SU-DHL-6 (cell line): ENCODE results near the gene ENOX2.

Experiments used
- H2AFZ ChIP-seq: fragments of 200-600 bp; sonication (generic); 2 replicates; pipeline ENCODE4 v1.6.1; 2014; ENCODE audit warnings: low read depth, mild to moderate bottlenecking, moderate library complexity, mixed read lengths, antibody characterized with exemption, low read length; ENCODE audit not compliant: severe bottlenecking
- H3F3A ChIP-seq: fragments of 200-600 bp; shearing (Covaris generic); 2 replicates; pipeline ENCODE4 v1.6.0; 2016; ENCODE audit warnings: antibody characterized with exemption, mild to moderate bottlenecking; ENCODE audit not compliant: insufficient read depth
- H3K27ac ChIP-seq: fragments of 200-600 bp; sonication (generic); 2 replicates; pipeline ENCODE4 v1.5.1; 2016; ENCODE audit warnings: low read depth, mild to moderate bottlenecking, low read length, moderate library complexity, mixed read lengths
- H3K27me3 ChIP-seq: fragments of 200-600 bp; sonication (generic), shearing (Covaris generic); 2 replicates; pipeline ENCODE4 v1.6.0; 2014; ENCODE audit warnings: mild to moderate bottlenecking, low read length
- H3K36me3 ChIP-seq: fragments of 200-600 bp; sonication (generic); 2 replicates; pipeline ENCODE4 v1.6.1; 2014; ENCODE audit warnings: mild to moderate bottlenecking, low read length, mixed read lengths
- H3K4me2 ChIP-seq: fragments of 300-600, 200-600 bp; shearing (Covaris generic), sonication (generic); 2 replicates; pipeline ENCODE4 v1.6.0; 2014; ENCODE audit warnings: low read length, low read depth, mild to moderate bottlenecking; ENCODE audit not compliant: poor library complexity, severe bottlenecking
- H3K4me3 ChIP-seq: fragments of 200-600 bp; sonication (generic); 2 replicates; pipeline ENCODE4 v1.5.1; 2014; ENCODE audit warnings: antibody characterized with exemption, low read length, mild to moderate bottlenecking, mixed read lengths; ENCODE audit not compliant: insufficient read depth, poor library complexity, severe bottlenecking
- H3K79me2 ChIP-seq: fragments of 200-600 bp; sonication (generic); 2 replicates; pipeline ENCODE4 v1.6.1; 2014; ENCODE audit warnings: mild to moderate bottlenecking, low read length, moderate library complexity; ENCODE audit not compliant: insufficient read depth
- H3K9ac ChIP-seq: fragments of 200-600 bp; sonication (generic); 2 replicates; pipeline ENCODE4 v1.7.0; 2014; ENCODE audit warnings: mild to moderate bottlenecking, low read length
- H3K9me2 ChIP-seq: fragments of 200-600 bp; sonication (generic); replicated peaks from 2 replicates; pipeline ENCODE4 v1.6.1; 2014; ENCODE audit warnings: low read length; ENCODE audit not compliant: insufficient read depth
- H3K9me3 ChIP-seq: fragments of 200-600 bp; sonication (generic); 2 replicates; pipeline ENCODE4 v1.6.1; 2014; ENCODE audit warnings: low read length, mixed read lengths; ENCODE audit not compliant: insufficient read depth
- H4K20me1 ChIP-seq: fragments of 200-600 bp; sonication (generic); 2 replicates; pipeline ENCODE4 v1.6.1; 2014; ENCODE audit warnings: low read depth, mild to moderate bottlenecking, antibody characterized with exemption, low read length, moderate library complexity, mixed read lengths
- EZH2phosphoT487 ChIP-seq: fragments of 200-600 bp; sonication (generic), shearing (Covaris generic); conservative IDR thresholded peaks from 2 replicates; pipeline ENCODE4 v1.6.1; 2018; ENCODE audit warnings: mild to moderate bottlenecking, antibody characterized with exemption, low read length, moderate library complexity, mixed read lengths
- TF ChIP-seq, protein P1 (sequence below): fragments of 200-600 bp; sonication (generic); IDR thresholded peaks from one replicate; pipeline ENCODE4 v1.5.1; 2017; ENCODE audit warnings: antibody characterized with exemption, mild to moderate bottlenecking, low read length, moderate library complexity; ENCODE audit not compliant: insufficient read depth, poor library complexity, severe bottlenecking

ENOX2 gene

DNA sequence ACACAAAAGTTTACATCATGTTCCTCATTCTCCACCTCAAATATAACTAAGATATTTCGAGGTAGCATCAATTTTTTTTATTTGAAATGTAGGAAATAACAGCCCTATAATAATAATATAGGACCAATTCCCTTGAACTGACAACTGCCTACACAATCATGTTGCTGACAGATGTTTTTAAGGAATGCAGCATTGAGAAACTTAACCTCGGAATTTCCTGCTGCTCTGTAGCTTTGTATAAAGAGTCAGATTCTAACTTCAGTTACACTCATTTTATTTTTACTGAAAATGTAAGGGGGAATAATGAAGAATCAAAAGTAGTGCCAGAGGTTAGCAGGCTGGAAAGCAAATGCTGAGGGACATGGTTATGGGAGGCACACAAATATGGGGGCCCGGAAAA lies 265.4 kb downstream of the ENOX2 start:
- Histone ChIP-seq H2AFZ (no peak overlapping the region), H3K4me3 (no peak overlapping the region), H3K9ac (no peak overlapping the region), H4K20me1 (no peaks in the 10 kb centered on the region), H3K27me3 (no peaks in the 10 kb centered on the region), H3K36me3 (no peaks in the 10 kb centered on the region), H3F3A (no peaks in the 10 kb centered on the region), H3K27ac (no peak overlapping the region), H3K9me3 (no peaks in the 10 kb centered on the region), H3K4me2 (no peak overlapping the region), H3K9me2 (no peaks in the 10 kb centered on the region), H3K79me2 (no peaks in the 10 kb centered on the region)
- TF ChIP-seq EZH2phosphoT487: no peak

DNA sequence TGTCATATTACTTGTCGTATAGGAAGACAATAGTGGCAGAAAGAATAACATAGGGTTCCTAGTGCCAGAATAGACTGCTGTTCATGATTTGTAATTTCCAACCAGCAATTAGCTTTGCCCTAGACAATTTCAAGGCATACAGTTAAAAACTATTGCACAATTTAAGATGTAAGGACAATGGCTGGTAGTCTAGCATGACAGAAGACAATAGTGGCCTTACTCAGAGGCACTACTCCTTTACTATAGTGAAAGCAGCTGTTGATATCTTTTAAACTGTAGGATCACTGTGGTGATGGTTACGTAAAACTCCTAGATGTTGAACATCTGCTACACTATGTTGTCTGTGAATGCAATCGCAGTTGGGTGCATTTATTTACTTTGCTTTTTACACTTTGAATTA lies 266.7 kb downstream of the ENOX2 start:
- H3K9me3 ChIP-seq: no peaks in the 10 kb centered on the region

DNA sequence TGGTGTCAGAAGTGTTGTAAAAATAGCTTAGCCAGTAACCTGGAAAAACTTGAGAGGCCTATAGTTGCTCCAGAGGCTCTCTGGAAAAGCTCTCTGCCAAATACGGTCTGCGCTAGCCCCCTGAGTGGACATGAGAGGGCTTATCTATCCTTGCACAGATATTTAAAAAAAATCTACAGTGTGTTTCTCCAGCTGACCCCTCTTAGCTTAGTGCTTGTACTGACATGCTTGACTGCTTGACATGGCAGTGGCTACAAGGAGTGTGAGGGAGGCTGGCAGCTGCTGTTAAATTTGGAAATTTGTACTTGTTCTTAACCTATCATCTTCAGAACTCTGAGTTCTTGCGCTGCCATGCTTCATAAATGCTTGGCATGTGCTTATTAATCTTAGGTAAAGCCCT lies 272.0 kb downstream of the ENOX2 start:
- no peak overlapping the region for H3K4me3 ChIP-seq
- no peaks in the 10 kb centered on the region for H3K36me3 ChIP-seq
- no peaks in the 10 kb centered on the region for H3K9me3 ChIP-seq
- no peak overlapping the region for H2AFZ ChIP-seq
- no peak overlapping the region for H3K4me2 ChIP-seq
- no peaks in the 10 kb centered on the region for H3K27me3 ChIP-seq
- H4K20me1 ChIP-seq: no peaks in the 10 kb centered on the region
- H3K27ac ChIP-seq: no peak overlapping the region
- H3F3A ChIP-seq: no peaks in the 10 kb centered on the region
- H3K9me2 ChIP-seq: no peaks in the 10 kb centered on the region
- TF ChIP-seq, protein P1, sequence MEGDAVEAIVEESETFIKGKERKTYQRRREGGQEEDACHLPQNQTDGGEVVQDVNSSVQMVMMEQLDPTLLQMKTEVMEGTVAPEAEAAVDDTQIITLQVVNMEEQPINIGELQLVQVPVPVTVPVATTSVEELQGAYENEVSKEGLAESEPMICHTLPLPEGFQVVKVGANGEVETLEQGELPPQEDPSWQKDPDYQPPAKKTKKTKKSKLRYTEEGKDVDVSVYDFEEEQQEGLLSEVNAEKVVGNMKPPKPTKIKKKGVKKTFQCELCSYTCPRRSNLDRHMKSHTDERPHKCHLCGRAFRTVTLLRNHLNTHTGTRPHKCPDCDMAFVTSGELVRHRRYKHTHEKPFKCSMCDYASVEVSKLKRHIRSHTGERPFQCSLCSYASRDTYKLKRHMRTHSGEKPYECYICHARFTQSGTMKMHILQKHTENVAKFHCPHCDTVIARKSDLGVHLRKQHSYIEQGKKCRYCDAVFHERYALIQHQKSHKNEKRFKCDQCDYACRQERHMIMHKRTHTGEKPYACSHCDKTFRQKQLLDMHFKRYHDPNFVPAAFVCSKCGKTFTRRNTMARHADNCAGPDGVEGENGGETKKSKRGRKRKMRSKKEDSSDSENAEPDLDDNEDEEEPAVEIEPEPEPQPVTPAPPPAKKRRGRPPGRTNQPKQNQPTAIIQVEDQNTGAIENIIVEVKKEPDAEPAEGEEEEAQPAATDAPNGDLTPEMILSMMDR: no peak
- no peak for TF ChIP-seq EZH2phosphoT487
- H3K9ac ChIP-seq: no peak overlapping the region
- H3K79me2 ChIP-seq: no peaks in the 10 kb centered on the region

More for the DNA sequence above, 266.7 kb downstream of the ENOX2 start:
- H3K9ac ChIP-seq: no peak overlapping the region
- H3K79me2 ChIP-seq: no peaks in the 10 kb centered on the region
- H3K27ac ChIP-seq: no peak overlapping the region
- no peak overlapping the region for H2AFZ ChIP-seq
- H3F3A ChIP-seq: no peaks in the 10 kb centered on the region
- no peaks in the 10 kb centered on the region for H3K9me2 ChIP-seq
- H3K4me3 ChIP-seq: no peak overlapping the region
- H3K4me2 ChIP-seq: no peak overlapping the region
- no peaks in the 10 kb centered on the region for H3K36me3 ChIP-seq
- TF ChIP-seq EZH2phosphoT487: no peak
- TF ChIP-seq, protein P1: no peak
- no peaks in the 10 kb centered on the region for H4K20me1 ChIP-seq
- no peaks in the 10 kb centered on the region for H3K27me3 ChIP-seq

DNA sequence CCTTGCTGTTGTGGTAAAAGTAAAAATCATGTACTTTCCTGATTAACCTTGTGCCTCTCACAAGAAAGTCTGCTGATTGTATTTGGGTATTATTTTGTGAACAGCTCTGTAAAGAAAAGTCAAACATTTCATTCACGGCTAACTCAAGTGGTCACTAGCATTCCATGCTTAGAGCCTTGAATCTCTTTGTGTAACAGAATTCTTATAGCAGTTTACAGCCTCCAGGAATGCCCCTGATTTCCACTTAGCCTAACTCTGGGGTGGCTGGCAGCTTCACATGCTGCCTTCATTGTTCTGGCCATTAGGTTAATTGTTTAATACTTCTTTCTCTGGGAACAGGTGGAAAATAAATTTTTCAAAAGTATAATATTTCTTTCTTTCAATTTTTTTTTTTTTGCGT lies 274.5 kb downstream of the ENOX2 start:
- Histone ChIP-seq H2AFZ (no peak overlapping the region), H3K36me3 (no peaks in the 10 kb centered on the region), H3K9me3 (no peaks in the 10 kb centered on the region), H3K9ac (no peak overlapping the region), H3K4me3 (no peak overlapping the region), H3K27ac (no peak overlapping the region), H3K9me2 (no peaks in the 10 kb centered on the region), H3K79me2 (no peaks in the 10 kb centered on the region), H3K27me3 (no peaks in the 10 kb centered on the region), H3F3A (no peaks in the 10 kb centered on the region), H4K20me1 (no peaks in the 10 kb centered on the region), H3K4me2 (no peak overlapping the region)
- TF ChIP-seq, protein P1: no peak
- TF ChIP-seq EZH2phosphoT487: no peak
